CD4-positive, CD25-positive, alpha-beta regulatory T cell (primary cell): ENCODE data around the gene APOBEC3A. TPM values are rescaled to one million over a fixed set of nuclear protein-coding genes. Genes with fewer than 3 reads are reported as not detected.
"Not testable (repeated sequence)": the region's sequence is repeated elsewhere in the genome, so short reads cannot be mapped to it uniquely, and the experiment has no call there.

ENCODE experiments used
- ATAC-seq, 2 donors: fragments of 150-1000 bp; cut with Tn5 transposase; one replicate each; pipeline ENCODE4 v1.10.0; 2021; ENCODE audit warnings: low read depth in 2 of 2, moderate number of reproducible peaks in 2 of 2, moderate library complexity in 1 of 2
- DNase-seq, 3 donors: peaks; one replicate each; pipeline versions ENCODE4 v3.0.0 to v3.0.0-alpha.2; 2012 to 2022; ENCODE audit warnings: mixed read lengths in 1 of 3
- H3K27ac ChIP-seq: one replicate; pipeline ENCODE4 v1.7.0; 2013; ENCODE audit warnings: mild to moderate bottlenecking, low read length; ENCODE audit not compliant: insufficient read depth, poor library complexity, severe bottlenecking
- H3K27me3 ChIP-seq: one replicate; pipeline ENCODE4 v1.7.0; 2013; ENCODE audit warnings: low read length; ENCODE audit not compliant: control insufficient read depth, insufficient read depth
- H3K36me3 ChIP-seq: one replicate; pipeline ENCODE4 v1.7.0; 2013; ENCODE audit warnings: mild to moderate bottlenecking, low read length, moderate library complexity; ENCODE audit not compliant: control insufficient read depth, insufficient read depth
- H3K4me1 ChIP-seq: 2 replicates; pipeline ENCODE4 v1.7.0; 2013; ENCODE audit warnings: mild to moderate bottlenecking, low read length; ENCODE audit not compliant: insufficient read depth, control insufficient read depth, poor library complexity, severe bottlenecking
- H3K4me3 ChIP-seq: one replicate; pipeline ENCODE4 v1.7.0; 2013; ENCODE audit warnings: low read depth, mild to moderate bottlenecking, low read length, moderate library complexity
- H3K9me3 ChIP-seq, 2 experiments: 1 replicate in 1 of 2; 2 replicates in 1 of 2; pipeline ENCODE4 v1.7.0; 2013; ENCODE audit warnings: low read length in 2 of 2, mild to moderate bottlenecking in 1 of 2, moderate library complexity in 1 of 2; ENCODE audit not compliant: control insufficient read depth in 2 of 2
- H3K27ac Mint-ChIP-seq, 3 donors: one replicate each; pipeline ENCODE4 v1.8.0; 2020 to 2022; ENCODE audit warnings: mild to moderate bottlenecking in 3 of 3, mixed read lengths in 3 of 3, moderate library complexity in 2 of 3
- H3K27me3 Mint-ChIP-seq: one replicate; pipeline ENCODE4 v1.8.0; 2022; ENCODE audit warnings: mild to moderate bottlenecking, mixed read lengths
- H3K36me3 Mint-ChIP-seq: one replicate; pipeline ENCODE4 v1.8.0; 2020; ENCODE audit warnings: mixed read lengths
- H3K4me1 Mint-ChIP-seq, 4 donors: one replicate each; pipeline ENCODE4 v1.8.0; 2020 to 2022; ENCODE audit warnings: mixed read lengths in 4 of 4, mild to moderate bottlenecking in 1 of 4
- H3K4me3 Mint-ChIP-seq, 4 donors: one replicate each; pipeline ENCODE4 v1.8.0; 2020 to 2022; ENCODE audit warnings: mild to moderate bottlenecking in 4 of 4, mixed read lengths in 4 of 4, moderate library complexity in 3 of 4
- H3K9me3 Mint-ChIP-seq, 7 donors: one replicate each; pipeline ENCODE4 v1.8.0; 2020 to 2022; ENCODE audit warnings: mixed read lengths in 7 of 7, mild to moderate bottlenecking in 3 of 7, moderate library complexity in 2 of 7
- polyA plus RNA-seq, 4 donors: library from polyadenylated mRNA; unstranded; fragments of 300-500 nt; fragmentation: Illumina TruSeq; gene quantifications; one replicate each; pipeline ENCODE4 v1.2.3, GENCODE V29; 2021
- total RNA-seq: library from RNA; stranded (reverse); gene quantifications from one replicate; pipeline ENCODE4 v1.2.3, GENCODE V29; 2022

Gene APOBEC3A
- total and polyA plus RNA-seq, 5 donors from 2014 or later = 0.29 TPM; not detected in 4

DNA sequence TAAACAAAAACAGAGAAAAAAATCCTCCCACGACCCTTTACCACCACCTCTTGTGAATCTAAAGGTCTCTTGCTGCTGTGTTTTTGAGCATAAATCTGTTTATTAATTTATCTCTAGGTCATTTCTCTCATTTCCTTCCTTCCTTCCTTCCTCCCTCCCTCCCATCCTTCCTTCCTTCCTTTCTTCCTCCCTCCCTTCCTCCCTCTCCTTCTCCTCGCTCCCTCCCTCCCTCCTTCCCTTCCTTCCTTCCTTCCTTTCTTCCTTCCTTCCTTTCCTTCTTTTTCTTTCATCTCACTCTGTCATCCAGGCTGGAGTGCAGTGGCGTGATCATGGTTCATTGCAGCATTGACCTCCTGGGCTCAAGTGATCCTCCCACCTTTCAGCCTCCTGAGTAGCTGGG lies 13.5 kb upstream of the APOBEC3A start:
- H3K27ac Mint-ChIP-seq = peak overlapping the region in 1 of 3 donors; percentile 54
- no peak for ATAC-seq
- H3K27ac ChIP-seq = no peak overlapping the region
- no peaks in the 10 kb centered on the region for H3K9me3 ChIP-seq
- peaks cover 9 to 22% (median 13%) of the 10 kb centered on the region in 4 donors for H3K4me1 Mint-ChIP-seq
- peaks cover 7% of the 10 kb centered on the region for H3K27me3 ChIP-seq
- peaks cover 34% of the 10 kb centered on the region for H3K27me3 Mint-ChIP-seq
- no peak for DNase-seq
- H3K9me3 Mint-ChIP-seq = no peaks in the 10 kb centered on the region
- H3K4me1 ChIP-seq = peaks cover 9% of the 10 kb centered on the region
- peak overlapping the region in 1 of 4 donors; percentile 34 for H3K4me3 Mint-ChIP-seq
- H3K36me3 ChIP-seq = no peaks in the 10 kb centered on the region
- peaks cover 4% of the 10 kb centered on the region for H3K36me3 Mint-ChIP-seq
- no peak overlapping the region for H3K4me3 ChIP-seq

DNA sequence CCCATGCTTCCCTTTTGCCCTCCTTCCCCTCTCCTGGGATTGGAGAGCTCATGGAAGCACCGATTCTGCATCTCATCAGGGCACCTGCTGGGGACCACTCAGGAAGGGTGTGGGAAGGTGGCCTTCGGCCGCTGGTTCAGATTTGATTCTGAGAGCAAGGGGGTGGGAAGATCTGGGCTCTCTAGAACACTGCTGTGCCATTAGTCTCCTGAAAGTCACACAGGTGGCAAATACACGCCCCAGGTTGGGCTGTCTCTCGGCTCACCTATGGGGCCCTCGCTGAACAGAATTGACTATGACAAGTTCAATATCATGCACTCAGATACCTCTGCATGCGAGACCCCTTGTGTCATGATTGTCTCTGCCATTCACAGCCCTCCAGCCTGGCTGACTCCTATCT lies 12.8 kb upstream of the APOBEC3A start:
- DNase-seq = no peak
- H3K36me3 ChIP-seq = no peaks in the 10 kb centered on the region
- Mint-ChIP-seq H3K36me3 (peaks cover 4% of the 10 kb centered on the region), H3K27me3 (peaks cover 34% of the 10 kb centered on the region), H3K27ac (no peak overlapping the region), H3K9me3 (no peaks in the 10 kb centered on the region), H3K4me3 (no peak overlapping the region), H3K4me1 (peaks cover 9 to 22% (median 13%) of the 10 kb centered on the region in 4 donors)
- no peak for ATAC-seq
- H3K27ac ChIP-seq = no peak overlapping the region
- H3K4me1 ChIP-seq = peaks cover 9% of the 10 kb centered on the region
- no peak overlapping the region for H3K4me3 ChIP-seq
- no peaks in the 10 kb centered on the region for H3K9me3 ChIP-seq
- peaks cover 7% of the 10 kb centered on the region for H3K27me3 ChIP-seq

DNA sequence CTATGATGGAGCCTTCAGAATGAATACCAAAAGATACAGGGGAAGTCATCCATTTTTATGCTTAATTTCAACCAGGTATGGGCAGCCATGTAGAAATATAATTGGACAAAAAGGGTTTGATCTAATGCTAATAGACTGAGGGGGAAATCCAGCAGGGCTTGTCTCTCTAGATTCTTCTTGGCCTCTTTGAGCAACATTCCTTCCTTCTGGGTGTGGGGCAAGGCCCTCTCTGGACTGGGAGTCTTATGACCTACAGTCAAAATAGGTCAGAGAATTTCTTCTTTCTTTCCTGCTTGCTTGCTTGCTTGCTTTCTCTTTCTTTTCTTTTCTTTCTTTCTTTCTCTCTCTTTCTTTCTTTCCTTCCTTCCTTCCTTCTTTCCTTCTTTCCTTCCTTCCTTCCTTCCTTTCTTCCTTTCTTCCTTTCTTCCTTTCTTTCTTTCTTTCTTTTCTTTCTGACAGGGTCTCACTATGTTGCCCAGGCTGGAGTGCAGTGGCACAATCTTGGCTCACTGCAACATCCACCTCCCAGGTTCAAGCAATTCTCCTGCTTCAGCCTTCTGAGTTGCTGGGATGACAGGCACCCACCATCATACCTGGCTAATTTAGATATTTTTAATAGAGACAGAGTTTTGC lies 11.6 kb upstream of the APOBEC3A start:
- not testable (repeated sequence) for H3K27me3 ChIP-seq, H3K27ac ChIP-seq, H3K4me3 Mint-ChIP-seq, H3K36me3 Mint-ChIP-seq, H3K4me1 ChIP-seq, H3K9me3 ChIP-seq, ATAC-seq, H3K36me3 ChIP-seq, H3K9me3 Mint-ChIP-seq, H3K4me3 ChIP-seq, H3K27ac Mint-ChIP-seq, DNase-seq
- Mint-ChIP-seq H3K4me1 (peaks cover 9 to 22% (median 13%) of the 10 kb centered on the region in 4 donors), H3K27me3 (peaks cover 26% of the 10 kb centered on the region)

DNA sequence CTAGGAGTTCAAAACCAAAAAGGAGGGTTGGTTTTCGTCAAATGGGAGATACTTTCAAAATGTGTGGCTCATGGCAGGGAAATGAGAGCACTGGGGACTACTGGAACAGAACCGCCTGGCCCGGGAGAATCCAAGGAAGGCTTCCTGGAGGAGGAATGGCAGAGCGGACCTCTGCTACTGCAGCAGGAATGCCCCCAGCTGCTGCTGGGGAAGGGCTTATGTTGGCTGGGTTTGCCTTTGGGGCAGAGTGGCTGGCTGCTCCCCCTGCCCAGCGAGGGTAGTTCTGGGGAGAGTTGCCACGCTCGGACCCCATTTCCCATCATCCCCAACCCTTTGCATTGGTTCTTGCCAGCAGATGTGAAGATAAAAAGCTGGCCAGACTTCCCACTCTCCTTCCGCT lies 10.6 kb upstream of the APOBEC3A start:
- Histone ChIP-seq H3K4me3 (no peak overlapping the region), H3K27me3 (peaks cover 7% of the 10 kb centered on the region), H3K4me1 (peaks cover under 1% of the 10 kb centered on the region), H3K9me3 (no peaks in the 10 kb centered on the region), H3K27ac (no peak overlapping the region), H3K36me3 (no peaks in the 10 kb centered on the region)
- Mint-ChIP-seq H3K9me3 (no peaks in the 10 kb centered on the region), H3K36me3 (peaks cover 4% of the 10 kb centered on the region), H3K27me3 (peaks cover 20% of the 10 kb centered on the region), H3K27ac (no peak overlapping the region), H3K4me3 (no peak overlapping the region), H3K4me1 (peaks cover 3 to 14% (median 7%) of the 10 kb centered on the region in 4 donors)
- DNase-seq (no peak), ATAC-seq (no peak)

DNA sequence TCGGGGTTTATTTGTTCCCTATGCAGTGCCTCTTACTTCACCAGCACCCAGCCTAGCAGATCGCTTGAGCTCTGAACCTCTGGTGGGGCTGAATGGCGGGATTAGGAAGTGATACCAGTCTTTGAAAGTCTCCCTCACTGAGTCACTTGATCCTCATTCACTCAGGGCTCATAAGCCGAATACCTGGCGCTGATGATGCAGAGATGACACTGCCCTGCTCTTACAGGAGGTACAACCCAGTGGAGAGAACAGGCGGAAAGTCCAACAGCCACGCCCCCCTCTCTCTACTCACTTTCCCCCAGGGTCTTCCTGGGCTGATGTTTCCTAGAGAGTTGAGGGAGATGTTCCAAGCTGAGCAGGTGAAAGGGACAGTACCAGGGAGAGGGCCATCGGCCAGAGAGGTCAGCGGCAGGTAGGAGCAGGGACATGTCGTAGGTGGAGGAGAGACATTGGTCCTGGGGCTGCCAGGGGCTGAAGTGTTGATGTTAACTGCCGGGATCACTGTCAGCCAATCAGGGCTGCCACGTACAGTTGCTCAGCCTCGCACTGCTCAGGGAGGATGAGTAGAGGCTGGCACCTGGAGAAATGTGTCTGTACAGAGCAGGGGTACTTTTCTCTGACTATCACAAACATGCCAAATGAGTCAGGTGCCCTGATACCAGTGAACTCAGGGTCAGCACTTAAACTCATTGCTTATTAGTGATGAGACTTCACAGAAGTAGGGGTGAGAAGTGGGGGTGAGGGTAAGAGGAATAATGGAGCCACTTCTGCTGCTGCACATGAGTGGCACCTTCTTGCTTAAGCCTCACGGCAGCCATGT lies 9.9 kb upstream of the APOBEC3A start:
- H3K4me1 ChIP-seq = no peaks in the 10 kb centered on the region
- no peak overlapping the region for H3K27ac Mint-ChIP-seq

DNA sequence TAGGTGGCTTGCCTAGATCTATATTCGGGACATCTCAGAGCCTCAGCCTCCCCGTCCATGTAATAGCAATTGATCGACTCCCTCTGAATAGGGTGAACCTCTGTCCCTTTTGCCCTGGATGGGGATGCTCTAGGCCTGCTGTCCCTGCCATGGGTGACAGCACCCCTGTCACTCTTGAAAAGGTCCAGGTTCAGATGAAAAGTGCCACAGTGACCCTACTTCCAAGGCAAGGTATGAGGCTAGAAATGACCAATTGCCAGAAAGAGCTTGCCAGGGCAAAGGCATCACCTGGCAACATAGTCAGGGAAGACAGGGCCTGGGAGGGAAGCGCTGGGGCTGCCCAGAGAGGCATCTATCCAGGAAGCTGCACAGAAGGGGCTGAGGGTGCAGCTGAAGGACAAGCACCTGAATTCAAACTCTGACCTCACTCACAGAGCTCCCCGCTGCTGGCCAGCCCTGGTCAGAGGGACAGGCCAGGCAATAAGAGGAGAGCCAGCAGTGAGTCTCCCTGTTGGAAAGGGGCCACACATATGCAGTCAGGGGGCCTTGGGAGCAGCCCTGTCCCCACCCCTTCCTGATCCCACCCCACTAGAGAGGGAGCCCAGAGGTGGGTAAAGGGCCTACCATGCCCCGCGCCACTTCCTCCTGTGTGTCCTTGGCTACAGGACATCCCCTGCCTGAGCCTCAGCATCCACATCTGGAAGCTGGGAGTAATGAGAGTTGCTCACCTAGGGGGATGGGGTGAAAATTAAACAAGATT lies 9.0 kb upstream of the APOBEC3A start:
- Mint-ChIP-seq H3K27me3 (peaks cover 17% of the 10 kb centered on the region), H3K4me3 (no peak overlapping the region), H3K27ac (no peak overlapping the region), H3K36me3 (peaks cover 3% of the 10 kb centered on the region), H3K9me3 (no peaks in the 10 kb centered on the region), H3K4me1 (peaks cover 0 to 4% (median 2%) of the 10 kb centered on the region in 4 donors)
- H3K9me3 ChIP-seq = no peaks in the 10 kb centered on the region
- ATAC-seq (no peak), DNase-seq (no peak)
- no peak overlapping the region for H3K27ac ChIP-seq
- H3K36me3 ChIP-seq = no peaks in the 10 kb centered on the region
- H3K4me3 ChIP-seq = no peak overlapping the region
- peaks cover under 1% of the 10 kb centered on the region for H3K4me1 ChIP-seq
- H3K27me3 ChIP-seq = peaks cover 4% of the 10 kb centered on the region

More for the DNA sequence above, 9.9 kb upstream of the APOBEC3A start:
- no peaks in the 10 kb centered on the region for H3K9me3 Mint-ChIP-seq
- Histone ChIP-seq H3K36me3 (no peaks in the 10 kb centered on the region), H3K27ac (no peak overlapping the region), H3K9me3 (no peaks in the 10 kb centered on the region), H3K4me3 (no peak overlapping the region), H3K27me3 (peaks cover 7% of the 10 kb centered on the region)
- no peak overlapping the region for H3K4me3 Mint-ChIP-seq
- peaks cover 4% of the 10 kb centered on the region for H3K36me3 Mint-ChIP-seq
- H3K27me3 Mint-ChIP-seq = peaks cover 18% of the 10 kb centered on the region
- DNase-seq = no peak
- H3K4me1 Mint-ChIP-seq = peaks cover 0 to 8% (median 2%) of the 10 kb centered on the region in 4 donors
- ATAC-seq = peak; percentile 24 to 29

DNA sequence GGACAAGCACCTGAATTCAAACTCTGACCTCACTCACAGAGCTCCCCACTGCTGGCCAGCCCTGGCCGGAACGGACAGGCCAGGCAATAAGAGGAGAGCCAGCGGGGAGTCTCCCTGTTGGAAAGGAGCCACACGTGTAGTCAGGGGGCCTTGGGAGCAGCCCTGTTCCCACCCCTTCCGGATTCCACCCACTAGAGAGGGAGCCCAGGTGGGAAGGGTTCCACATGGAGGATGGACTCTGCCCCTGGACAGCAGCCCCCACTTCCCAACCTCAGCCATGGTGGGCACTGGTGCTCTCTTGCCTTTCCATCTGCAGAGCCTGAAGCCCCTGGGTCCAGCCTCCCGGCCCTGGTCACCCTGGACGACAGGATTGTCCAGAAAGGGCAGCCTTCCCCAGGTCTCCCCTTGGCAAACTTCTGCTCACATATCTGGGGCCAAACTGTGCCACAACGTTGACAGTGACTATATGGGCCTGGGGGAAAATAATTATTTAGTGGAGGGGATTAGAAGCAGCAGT lies 7.5 kb upstream of the APOBEC3A start:
- Mint-ChIP-seq H3K4me1 (peaks cover 0 to 4% (median 2%) of the 10 kb centered on the region in 4 donors), H3K9me3 (no peaks in the 10 kb centered on the region), H3K27ac (no peak overlapping the region), H3K4me3 (no peak overlapping the region), H3K36me3 (no peaks in the 10 kb centered on the region), H3K27me3 (peaks cover 5% of the 10 kb centered on the region)
- DNase-seq (no peak), ATAC-seq (no peak)
- Histone ChIP-seq H3K4me3 (no peak overlapping the region), H3K4me1 (peaks cover 8% of the 10 kb centered on the region), H3K27me3 (peaks cover under 1% of the 10 kb centered on the region), H3K9me3 (no peaks in the 10 kb centered on the region), H3K36me3 (no peaks in the 10 kb centered on the region), H3K27ac (no peak overlapping the region)
